H9 (cell line): ENCODE measurements around the gene PITPNM2. TPM values are rescaled to one million over a fixed set of nuclear protein-coding genes. Genes with fewer than 3 reads are reported as not detected.

ENCODE experiments used
- DNase-seq: peaks from one replicate; pipeline ENCODE4 v3.0.0-alpha.2; 2017
- H2AFZ ChIP-seq: one replicate; pipeline ENCODE4 v1.6.1; 2013; ENCODE audit warnings: mild to moderate bottlenecking, low read length, control low read depth, moderate library complexity
- H2AK5ac ChIP-seq: 2 replicates; pipeline ENCODE4 v1.6.1; 2013; ENCODE audit warnings: low read length, control low read depth, mixed read lengths; ENCODE audit not compliant: insufficient read length
- H2BK120ac ChIP-seq: one replicate; pipeline ENCODE4 v1.6.1; 2013; ENCODE audit warnings: low read depth, mild to moderate bottlenecking, low read length, control low read depth, inconsistent platforms; ENCODE audit not compliant: poor library complexity, severe bottlenecking
- H2BK12ac ChIP-seq: 2 replicates; pipeline ENCODE4 v1.6.1; 2013; ENCODE audit warnings: low read length, control low read depth, mixed read lengths, low read depth; ENCODE audit not compliant: insufficient read length
- H2BK15ac ChIP-seq: 2 replicates; pipeline ENCODE4 v1.6.1; 2013; ENCODE audit warnings: low read depth, low read length, control low read depth
- H2BK20ac ChIP-seq: one replicate; pipeline ENCODE4 v1.6.1; 2013; ENCODE audit warnings: low read depth, mild to moderate bottlenecking, low read length, control low read depth, inconsistent platforms; ENCODE audit not compliant: poor library complexity, severe bottlenecking
- H2BK5ac ChIP-seq: 2 replicates; pipeline ENCODE4 v1.6.1; 2013; ENCODE audit warnings: low read length, control low read depth, mixed read lengths; ENCODE audit not compliant: insufficient read length
- H3K14ac ChIP-seq: 2 replicates; pipeline ENCODE4 v1.6.1; 2013; ENCODE audit warnings: low read length, control low read depth; ENCODE audit not compliant: insufficient read depth
- H3K18ac ChIP-seq: 2 replicates; pipeline ENCODE4 v1.6.1; 2013; ENCODE audit warnings: low read depth, mild to moderate bottlenecking, mixed read lengths, low read length, control low read depth; ENCODE audit not compliant: insufficient read length
- H3K23ac ChIP-seq: 2 replicates; pipeline ENCODE4 v1.6.1; 2013; ENCODE audit warnings: low read length, control low read depth, mixed read lengths, low read depth; ENCODE audit not compliant: insufficient read length
- H3K23me2 ChIP-seq: 2 replicates; pipeline ENCODE4 v1.6.1; 2013; ENCODE audit warnings: low read depth, mild to moderate bottlenecking, mixed read lengths, low read length, control low read depth; ENCODE audit not compliant: insufficient read length, poor library complexity, severe bottlenecking
- H3K27ac ChIP-seq: 2 replicates; pipeline ENCODE4 v1.5.1; 2013; ENCODE audit warnings: low read length, control low read depth, mixed read lengths, low read depth; ENCODE audit not compliant: insufficient read length
- H3K27me3 ChIP-seq: 2 replicates; pipeline ENCODE4 v1.6.1; 2013; ENCODE audit warnings: low read length, control low read depth, inconsistent platforms; ENCODE audit not compliant: insufficient read depth
- H3K4ac ChIP-seq: 2 replicates; pipeline ENCODE4 v1.6.1; 2013; ENCODE audit warnings: low read depth, mild to moderate bottlenecking, control low read depth, inconsistent platforms, low read length, moderate library complexity
- H3K4me1 ChIP-seq: 2 replicates; pipeline ENCODE4 v1.6.1; 2013; ENCODE audit warnings: low read length, control low read depth, inconsistent platforms; ENCODE audit not compliant: insufficient read depth
- H3K4me2 ChIP-seq: 2 replicates; pipeline ENCODE4 v1.6.1; 2013; ENCODE audit warnings: low read length, control low read depth, mixed read lengths; ENCODE audit not compliant: insufficient read length, insufficient read depth
- H3K56ac ChIP-seq: 2 replicates; pipeline ENCODE4 v1.6.1; 2013; ENCODE audit warnings: low read depth, mild to moderate bottlenecking, mixed read lengths, low read length, control low read depth; ENCODE audit not compliant: insufficient read length
- H3K79me1 ChIP-seq: 2 replicates; pipeline ENCODE4 v1.6.1; 2013; ENCODE audit warnings: low read depth, mild to moderate bottlenecking, moderate library complexity, low read length, control low read depth, inconsistent platforms; ENCODE audit not compliant: insufficient read depth, poor library complexity, severe bottlenecking
- H3K79me2 ChIP-seq: 2 replicates; pipeline ENCODE4 v1.6.1; 2013; ENCODE audit warnings: low read length, control low read depth, inconsistent platforms; ENCODE audit not compliant: insufficient read depth
- H3K9ac ChIP-seq: 2 replicates; pipeline ENCODE4 v1.6.1; 2013; ENCODE audit warnings: low read length, control low read depth, mixed read lengths; ENCODE audit not compliant: insufficient read length; ENCODE audit errors: extremely low read depth
- H3K9me3 ChIP-seq: one replicate; pipeline ENCODE4 v1.6.1; 2013; ENCODE audit warnings: low read depth, low read length, inconsistent platforms; ENCODE audit not compliant: control insufficient read depth
- H3T11ph ChIP-seq: one replicate; pipeline ENCODE4 v1.6.1; 2013; ENCODE audit warnings: mild to moderate bottlenecking, low read length, control low read depth, inconsistent platforms
- H4K20me1 ChIP-seq: one replicate; pipeline ENCODE4 v1.6.1; 2013; ENCODE audit not compliant: control insufficient read depth, insufficient read length, insufficient read depth
- H4K5ac ChIP-seq: 2 replicates; pipeline ENCODE4 v1.6.1; 2013; ENCODE audit warnings: low read depth, mild to moderate bottlenecking, mixed read lengths, low read length, control low read depth; ENCODE audit not compliant: insufficient read length
- H4K8ac ChIP-seq: replicated peaks from 2 replicates; pipeline ENCODE4 v1.6.1; 2013; ENCODE audit warnings: low read length, control low read depth, mixed read lengths, low read depth; ENCODE audit not compliant: insufficient read length
- H4K91ac ChIP-seq: 2 replicates; pipeline ENCODE4 v1.6.1; 2013; ENCODE audit warnings: low read depth, mild to moderate bottlenecking, moderate library complexity, mixed read lengths, low read length, control low read depth; ENCODE audit not compliant: insufficient read length
- H3K27ac Mint-ChIP-seq, 3 experiments: 2 replicates in 2 of 3; 3 replicates in 1 of 3; pipeline ENCODE4 v1.8.0; 2020 to 2021; ENCODE audit warnings: mixed read lengths in 3 of 3, mild to moderate bottlenecking in 1 of 3, moderate library complexity in 1 of 3
- H3K27me3 Mint-ChIP-seq: 2 replicates; pipeline ENCODE4 v1.8.0; 2021; ENCODE audit warnings: low read depth, mild to moderate bottlenecking, moderate library complexity, mixed read lengths
- H3K36me3 Mint-ChIP-seq, 3 experiments: 2 replicates in 2 of 3; 3 replicates in 1 of 3; pipeline ENCODE4 v1.8.0; 2020 to 2021; ENCODE audit warnings: low read depth in 3 of 3, mixed read lengths in 3 of 3; ENCODE audit not compliant: insufficient read depth in 1 of 3
- H3K4me1 Mint-ChIP-seq, 2 experiments: 2 replicates each; pipeline ENCODE4 v1.8.0; 2020; ENCODE audit warnings: mixed read lengths in 2 of 2
- H3K4me3 Mint-ChIP-seq, 2 experiments: 2 replicates in 1 of 2; 3 replicates in 1 of 2; pipeline ENCODE4 v1.8.0; 2020 to 2021; ENCODE audit warnings: mild to moderate bottlenecking in 2 of 2, mixed read lengths in 2 of 2, moderate library complexity in 1 of 2
- H3K9me3 Mint-ChIP-seq, 2 experiments: 2 replicates in 1 of 2; 3 replicates in 1 of 2; pipeline ENCODE4 v1.8.0; 2020; ENCODE audit warnings: mild to moderate bottlenecking in 2 of 2, mixed read lengths in 2 of 2, moderate library complexity in 1 of 2
- CTCF ChIP-seq: fragments of 200-600 bp; sonication (generic); conservative IDR thresholded peaks from 3 replicates; pipeline ENCODE4 v1.8.0; 2021; ENCODE audit warnings: antibody characterized with exemption, mild to moderate bottlenecking
- WGBS: extraction: QIAGEN DNeasy Blood & Tissue Kit; methylation state at CpG from one replicate; pipeline ENCODE4 v1.1.7; 2013; ENCODE audit warnings: missing lambda C conversion rate, low lambda C conversion rate, mixed read lengths; ENCODE audit not compliant: insufficient read length; ENCODE audit errors: extremely low coverage; 5-methylcytosine and 5-hydroxymethylcytosine counted together
- total RNA-seq: library from RNA; stranded (reverse); gene quantifications from 2 replicates; pipeline ENCODE4 v1.2.1, GENCODE V29; 2021

PITPNM2 gene
- total RNA-seq, 1 experiment from 2014 or later, result 1.2 TPM

- H4K91ac ChIP-seq, result no peak overlapping the region
- peaks cover 32% of the 10 kb centered on the region for H3K27me3 Mint-ChIP-seq
Observed at GRCh38 chr12:123107926-123108681, 42.8 kb downstream of the PITPNM2 start.

More at GRCh38 chr12:123107926-123108681, 42.8 kb downstream of the PITPNM2 start:
- Histone ChIP-seq H2BK5ac (no peak overlapping the region), H2AFZ (no peak overlapping the region), H3K23ac (no peak overlapping the region), H3K23me2 (no peaks in the 10 kb centered on the region), H3K56ac (no peak overlapping the region), H2BK20ac (no peak overlapping the region), H3K27me3 (no peaks in the 10 kb centered on the region), H2BK120ac (no peak overlapping the region), H3K14ac (no peak overlapping the region; the same call in 1 of the 2 replicates), H2BK15ac (no peak overlapping the region), H4K5ac (no peak overlapping the region), H2BK12ac (no peak overlapping the region), H3T11ph (no peak overlapping the region), H3K79me2 (no peaks in the 10 kb centered on the region), H4K20me1 (no peaks in the 10 kb centered on the region), H3K4ac (no peak overlapping the region), H3K18ac (no peak overlapping the region), H4K8ac (no peak overlapping the region), H3K9me3 (no peaks in the 10 kb centered on the region), H3K79me1 (no peaks in the 10 kb centered on the region), H3K27ac (no peak overlapping the region), H3K4me1 (peaks cover 11% of the 10 kb centered on the region; the same call in 1 of the 2 replicates), H3K4me2 (no peak overlapping the region), H2AK5ac (no peak overlapping the region), H3K9ac (no peak overlapping the region)
- Mint-ChIP-seq H3K4me1 (peaks cover 50 to 52% of the 10 kb centered on the region in 2 experiments), H3K9me3 (no peaks in the 10 kb centered on the region), H3K36me3 (no peaks in the 10 kb centered on the region; a peak in 1 of 7 replicates), H3K27ac (0 out of 7 replicates have a peak overlapping the region, but pooled peaks of 1 of the 3 experiments have one; percentile 2), H3K4me3 (no peak overlapping the region)
- WGBS, result no CpG with 5 or more reads among the region's 13 CpGs
- no peak for DNase-seq
- no peak for TF ChIP-seq CTCF
